Transverse colon (tissue), 4 donors: ENCODE results near the gene PDE4D.
"Not testable (repeated sequence)": the region's sequence is repeated elsewhere in the genome, so short reads cannot be mapped to it uniquely, and the experiment has no call there.

Source experiments
- CTCF ChIP-seq, 5 experiments: fragments of 200-600 bp in 3 of 5; fragments of 450-650 bp in 2 of 5; sonication (generic) in 3 of 5; IDR thresholded peaks; 1 replicate in 2 of 5; 2 replicates in 3 of 5; pipeline ENCODE4 v1.5.1; 2016 to 2017; ENCODE audit warnings: antibody characterized with exemption in 5 of 5, inconsistent platforms in 3 of 5, mild to moderate bottlenecking in 2 of 5, moderate library complexity in 1 of 5
- POLR2A ChIP-seq: fragments of 450-650 bp; IDR thresholded peaks from one replicate; pipeline ENCODE4 v1.6.1; 2016; ENCODE audit warnings: antibody characterized with exemption, mild to moderate bottlenecking, moderate library complexity
- POLR2AphosphoS5 ChIP-seq, 3 donors: sonication (generic); formaldehyde crosslinking; IDR thresholded peaks; one replicate each; pipeline ENCODE4 v1.6.1; 2016; ENCODE audit warnings: antibody characterized with exemption in 3 of 3

GRCh38 chr5:59303289-59303716 is 590.2 kb downstream of the PDE4D start:
- not testable (repeated sequence) for TF ChIP-seq POLR2AphosphoS5 (IDR thresholded peaks at IDR 0.05); POLR2A; CTCF (IDR thresholded peaks at IDR 0.05)
